Testis (tissue), 3 donors: ENCODE results near the gene PIEZO2. TPM values are rescaled to one million over a fixed set of nuclear protein-coding genes. Genes with fewer than 3 reads are reported as not detected.

Experiments
- DNase-seq: peaks from one replicate; pipeline ENCODE4 v3.0.0-alpha.2; 2019
- H3K27ac ChIP-seq, 2 donors: fragments of 200-600 bp; sonication (generic); one replicate each; pipeline ENCODE4 v1.5.1; 2019
- H3K27me3 ChIP-seq: fragments of 200-600 bp; sonication (generic); one replicate; pipeline ENCODE4 v1.5.1; 2019
- H3K36me3 ChIP-seq: fragments of 200-600 bp; sonication (generic); one replicate; pipeline ENCODE4 v1.5.1; 2017; ENCODE audit warnings: low read depth; ENCODE audit errors: missing control alignments
- H3K4me1 ChIP-seq: fragments of 200-600 bp; sonication (generic); one replicate; pipeline ENCODE4 v1.5.1; 2019
- H3K4me3 ChIP-seq, 2 donors: fragments of 200-600 bp; sonication (generic); one replicate each; pipeline ENCODE4 v1.5.1; 2017 to 2019
- H3K9me3 ChIP-seq: fragments of 200-600 bp; sonication (generic); one replicate; pipeline ENCODE4 v1.5.1; 2017
- POLR2A ChIP-seq: fragments of 450-650 bp; IDR thresholded peaks from one replicate; pipeline ENCODE4 v1.6.1; 2017; ENCODE audit warnings: antibody characterized with exemption, mild to moderate bottlenecking, moderate library complexity
- WGBS, 2 donors: methylation state at CpG; one replicate each; pipeline ENCODE4 v1.1.5; 2018; 5-methylcytosine and 5-hydroxymethylcytosine counted together
- intact Hi-C: fragments of 100-400 bp; cut with DNase I; formaldehyde crosslinking; loops from one replicate; pipeline ENCODE4 v1.15.1; 2023; ENCODE audit warnings: low total_unique reads
- polyA plus RNA-seq: library from polyadenylated mRNA; stranded (reverse); fragments of 350-450 nt; fragmentation: Illumina TruSeq; extraction: RNeasy Lipid Tissue Mini Kit (QIAGEN cat#74804); gene quantifications from one replicate; pipeline ENCODE4 v1.2.3, GENCODE V29; 2014; ENCODE audit warnings: low read depth, low replicate concordance; ENCODE audit not compliant: insufficient read depth
- total RNA-seq, 2 donors: library from RNA; depleted of rRNA; stranded (reverse); fragments of >200 nt; gene quantifications; one replicate each; pipeline ENCODE4 v1.2.3, GENCODE V29; 2016
- TF ChIP-seq, protein P1 (sequence below), 3 experiments: fragments of 450-650 bp in 2 of 3; fragments of 200-600 bp in 1 of 3; sonication (generic) in 1 of 3; IDR thresholded peaks; one replicate each; pipeline ENCODE4 v1.5.1; 2016 to 2019; ENCODE audit warnings: antibody characterized with exemption in 3 of 3, mild to moderate bottlenecking in 2 of 3, moderate library complexity in 1 of 3

PIEZO2 gene
- total and polyA plus RNA-seq, 3 donors from 2014 or later: 2.3 to 3.5 (median 3.0) TPM

DNA sequence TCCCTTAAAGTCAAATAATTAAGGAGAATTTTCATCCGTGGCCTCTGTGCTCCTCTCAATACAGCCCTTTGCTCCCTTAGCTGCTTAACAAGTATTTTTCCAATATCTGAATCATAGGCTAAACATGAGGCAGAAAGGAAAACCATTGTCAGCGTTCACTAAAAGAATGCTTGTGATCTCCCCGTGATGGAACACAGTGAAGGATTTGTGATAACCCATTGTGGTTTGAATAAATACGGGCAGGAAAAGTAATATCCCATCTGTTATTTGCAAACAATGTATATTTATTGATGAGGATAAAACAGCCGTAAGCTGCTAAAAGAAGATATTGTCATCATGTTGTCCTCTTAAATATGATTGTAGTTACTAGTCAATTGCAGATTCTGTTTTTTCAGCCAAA, 365.4 kb downstream of the PIEZO2 start:
- WGBS, 2 donors: 81 to 85% methylated on average over 5 of the region's 5 CpGs
- Histone ChIP-seq H3K27ac (no peak overlapping the region), H3K4me1 (no peaks in the 10 kb centered on the region), H3K36me3 (no peaks in the 10 kb centered on the region), H3K9me3 (no peaks in the 10 kb centered on the region), H3K27me3 (no peaks in the 10 kb centered on the region), H3K4me3 (no peak overlapping the region)
- intact Hi-C loops: no loop called here
- no peak for TF ChIP-seq POLR2A
- TF ChIP-seq, protein P1, sequence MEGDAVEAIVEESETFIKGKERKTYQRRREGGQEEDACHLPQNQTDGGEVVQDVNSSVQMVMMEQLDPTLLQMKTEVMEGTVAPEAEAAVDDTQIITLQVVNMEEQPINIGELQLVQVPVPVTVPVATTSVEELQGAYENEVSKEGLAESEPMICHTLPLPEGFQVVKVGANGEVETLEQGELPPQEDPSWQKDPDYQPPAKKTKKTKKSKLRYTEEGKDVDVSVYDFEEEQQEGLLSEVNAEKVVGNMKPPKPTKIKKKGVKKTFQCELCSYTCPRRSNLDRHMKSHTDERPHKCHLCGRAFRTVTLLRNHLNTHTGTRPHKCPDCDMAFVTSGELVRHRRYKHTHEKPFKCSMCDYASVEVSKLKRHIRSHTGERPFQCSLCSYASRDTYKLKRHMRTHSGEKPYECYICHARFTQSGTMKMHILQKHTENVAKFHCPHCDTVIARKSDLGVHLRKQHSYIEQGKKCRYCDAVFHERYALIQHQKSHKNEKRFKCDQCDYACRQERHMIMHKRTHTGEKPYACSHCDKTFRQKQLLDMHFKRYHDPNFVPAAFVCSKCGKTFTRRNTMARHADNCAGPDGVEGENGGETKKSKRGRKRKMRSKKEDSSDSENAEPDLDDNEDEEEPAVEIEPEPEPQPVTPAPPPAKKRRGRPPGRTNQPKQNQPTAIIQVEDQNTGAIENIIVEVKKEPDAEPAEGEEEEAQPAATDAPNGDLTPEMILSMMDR (IDR thresholded peaks at IDR 0.05): no peak
- DNase-seq: no peak

DNA sequence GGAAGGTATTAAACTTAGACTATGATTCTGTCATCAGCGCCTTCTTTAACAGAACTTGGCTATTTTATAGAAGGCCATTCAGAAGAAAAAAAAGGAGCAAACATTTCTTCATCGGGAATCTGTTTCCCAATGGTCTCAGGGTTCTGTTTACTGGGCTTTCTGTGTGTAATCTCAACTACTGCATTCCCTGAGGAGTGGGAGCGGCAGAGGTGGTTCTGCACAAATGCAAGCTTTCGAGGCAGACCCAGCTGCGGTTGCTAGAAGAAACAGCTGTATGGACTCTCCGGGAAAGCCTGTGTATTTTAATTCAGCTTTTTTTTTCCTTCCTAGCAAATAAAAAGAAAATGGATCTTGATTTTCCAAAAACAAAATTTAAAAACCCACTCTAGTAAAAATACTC, 372.9 kb downstream of the PIEZO2 start:
- H3K27ac ChIP-seq: no peak overlapping the region
- no peak for DNase-seq
- H3K9me3 ChIP-seq: no peaks in the 10 kb centered on the region
- no peaks in the 10 kb centered on the region for H3K4me1 ChIP-seq
- no peak overlapping the region for H3K4me3 ChIP-seq
- WGBS, 2 donors: 46 to 59% methylated on average over 6 of the region's 6 CpGs
- no peaks in the 10 kb centered on the region for H3K36me3 ChIP-seq
- no peak for TF ChIP-seq POLR2A
- TF ChIP-seq, protein P1 (IDR thresholded peaks at IDR 0.05): no peak
- no peaks in the 10 kb centered on the region for H3K27me3 ChIP-seq
- intact Hi-C loops: no loop called here

DNA sequence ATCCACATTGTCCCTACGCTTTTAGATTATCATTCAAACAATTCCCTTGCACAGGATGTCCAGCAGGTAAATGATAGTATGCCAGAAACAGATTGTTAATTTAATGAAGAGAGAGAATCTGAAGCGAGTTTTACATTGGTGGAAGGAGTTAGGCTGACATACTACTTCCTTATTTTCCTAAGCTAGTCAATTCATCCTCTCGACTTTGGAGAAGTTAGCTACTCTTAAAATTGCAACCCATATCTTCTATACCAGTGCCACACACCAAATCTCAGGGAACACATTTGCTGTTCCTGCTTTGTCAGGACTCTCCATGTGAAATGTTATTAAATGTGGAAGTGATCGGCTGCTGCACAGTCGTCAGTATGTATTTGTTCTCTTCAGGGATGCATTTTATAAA, 374.3 kb downstream of the PIEZO2 start:
- H3K27me3 ChIP-seq: no peaks in the 10 kb centered on the region
- H3K27ac ChIP-seq: no peak overlapping the region
- no peak for TF ChIP-seq POLR2A
- TF ChIP-seq, protein P1 (IDR thresholded peaks at IDR 0.05): no peak
- DNase-seq: no peak
- H3K36me3 ChIP-seq: no peaks in the 10 kb centered on the region
- 85 to 92% methylated on average over 5 of the region's 5 CpGs for WGBS, 2 donors
- H3K4me3 ChIP-seq: no peak overlapping the region
- no peaks in the 10 kb centered on the region for H3K9me3 ChIP-seq
- H3K4me1 ChIP-seq: no peaks in the 10 kb centered on the region
- intact Hi-C loops: no loop called here

DNA sequence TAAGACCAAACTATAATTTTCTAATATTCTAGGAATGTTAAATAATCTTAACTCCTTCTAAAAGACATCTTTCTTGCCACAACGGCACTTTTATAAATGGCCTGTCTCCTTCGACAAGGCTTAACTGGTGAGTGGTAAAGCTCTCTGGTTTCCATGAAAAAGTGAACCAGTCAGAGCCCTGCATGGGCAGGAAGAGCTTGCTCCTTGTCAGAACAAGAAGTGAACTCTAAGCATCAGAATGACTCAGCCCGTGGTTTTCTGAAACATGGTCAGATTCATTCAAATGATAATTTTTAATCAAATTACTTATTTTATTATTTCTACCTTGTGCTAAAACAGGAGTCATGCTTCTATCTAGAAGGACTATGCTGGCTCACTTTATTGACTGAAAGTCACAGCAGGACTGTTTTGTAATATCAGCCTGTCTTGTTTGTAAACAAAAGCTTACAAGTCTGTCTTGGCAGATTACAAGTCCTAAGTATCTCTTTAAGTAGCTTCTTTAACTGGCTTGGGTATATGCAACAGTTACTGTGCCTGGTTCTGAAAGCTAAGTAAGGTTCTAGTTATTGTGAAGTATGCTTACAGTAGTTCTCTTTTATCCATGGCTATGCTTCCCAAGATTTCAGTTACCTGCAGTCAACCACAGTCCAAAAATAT, 378.2 kb downstream of the PIEZO2 start:
- Histone ChIP-seq H3K4me3 (no peak overlapping the region), H3K4me1 (no peaks in the 10 kb centered on the region), H3K27me3 (no peaks in the 10 kb centered on the region), H3K27ac (no peak overlapping the region), H3K9me3 (no peaks in the 10 kb centered on the region), H3K36me3 (no peaks in the 10 kb centered on the region)
- no peak for DNase-seq
- TF ChIP-seq, protein P1 (IDR thresholded peaks at IDR 0.05): no peak
- TF ChIP-seq POLR2A: no peak
- intact Hi-C loops: no loop called here
- WGBS, 2 donors: 82 to 84% methylated on average over 3 of the region's 3 CpGs

DNA sequence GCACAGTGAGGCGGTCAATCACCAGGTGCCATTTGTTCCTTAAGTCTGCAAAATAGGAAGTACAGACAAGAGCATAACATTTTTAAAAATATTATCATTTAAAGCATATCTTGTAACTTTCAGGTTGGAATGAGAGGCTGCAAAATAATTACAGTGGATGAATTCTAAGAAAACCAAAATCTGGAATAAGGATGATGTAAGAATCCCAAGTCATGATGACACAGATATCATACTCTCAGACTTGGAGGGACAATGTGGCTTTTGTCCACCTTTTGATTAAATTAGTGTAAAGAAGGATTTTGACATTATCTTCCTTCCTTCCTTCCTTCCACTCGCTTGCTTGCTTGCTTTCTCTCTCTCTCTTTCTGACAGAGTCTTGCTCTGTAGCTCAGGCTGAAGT, 379.1 kb downstream of the PIEZO2 start:
- TF ChIP-seq, protein P1 (IDR thresholded peaks at IDR 0.05): no peak
- no peak for TF ChIP-seq POLR2A
- WGBS, 2 donors: 72 to 84% methylated on average over 2 of the region's 2 CpGs
- no peaks in the 10 kb centered on the region for H3K27me3 ChIP-seq
- H3K36me3 ChIP-seq: no peaks in the 10 kb centered on the region
- H3K4me1 ChIP-seq: no peaks in the 10 kb centered on the region
- intact Hi-C loops: no loop called here
- H3K4me3 ChIP-seq: no peak overlapping the region
- H3K27ac ChIP-seq: no peak overlapping the region
- DNase-seq: no peak
- no peaks in the 10 kb centered on the region for H3K9me3 ChIP-seq
